PC-9 (cell line): ENCODE results near the gene CD302. TPM values are rescaled to one million over a fixed set of nuclear protein-coding genes. Genes with fewer than 3 reads are reported as not detected.

Source experiments
- BruUV-seq: library from RNA; stranded (reverse); fragments of 400-500 nt; replicated peaks from 2 replicates; lab custom pipeline; 2021; lab: Mats Ljungman, UMichigan
- CTCF ChIA-PET: fragments of 300-600 bp; sonication (Branson Sonifier 250); formaldehyde crosslinking; loops from one replicate; lab custom pipeline; 2022; ENCODE audit warnings: antibody characterized with exemption; lab: Charles Lee
- POLR2A ChIA-PET: fragments of 300-600 bp; sonication (Branson Sonifier 250); formaldehyde crosslinking; loops from one replicate; lab custom pipeline; 2022; ENCODE audit warnings: antibody characterized with exemption; ENCODE audit not compliant: unreplicated experiment; lab: Charles Lee
- DNase-seq, 2 experiments: peaks; one replicate each; pipeline versions ENCODE4 v3.0.0 to v3.0.0-alpha.2; 2015 to 2022; ENCODE audit warnings: mixed read lengths in 1 of 2
- H2AFZ ChIP-seq: fragments of 200-600 bp; sonication (generic); 2 replicates; pipeline ENCODE4 v1.8.1; 2017; ENCODE audit warnings: antibody characterized with exemption
- H3F3A ChIP-seq: fragments of 200-600 bp; sonication (generic); 2 replicates; pipeline ENCODE4 v1.8.1; 2017; ENCODE audit warnings: antibody characterized with exemption, mild to moderate bottlenecking, low read depth; ENCODE audit not compliant: insufficient read depth
- H3K27ac ChIP-seq: fragments of 200-600 bp; sonication (generic); 2 replicates; pipeline ENCODE4 v1.6.1; 2016; ENCODE audit warnings: mixed run types
- H3K27me3 ChIP-seq: fragments of 200-600 bp; sonication (generic); 2 replicates; pipeline ENCODE4 v1.6.1; 2016; ENCODE audit warnings: low read depth, mixed run types; ENCODE audit not compliant: insufficient read depth
- H3K36me3 ChIP-seq: fragments of 200-600 bp; sonication (generic); 2 replicates; pipeline ENCODE4 v1.6.1; 2016; ENCODE audit warnings: low read depth, mixed run types
- H3K4me1 ChIP-seq: fragments of 200-600 bp; sonication (generic); replicated peaks from 2 replicates; pipeline ENCODE4 v1.6.1; 2016; ENCODE audit warnings: mixed run types; ENCODE audit not compliant: insufficient read depth
- H3K4me2 ChIP-seq: fragments of 200-600 bp; sonication (generic); 2 replicates; pipeline ENCODE4 v1.6.1; 2017; ENCODE audit warnings: mixed run types
- H3K4me3 ChIP-seq: fragments of 200-600 bp; sonication (generic); 2 replicates; pipeline ENCODE4 v1.6.1; 2016; ENCODE audit warnings: mixed run types
- H3K79me2 ChIP-seq: fragments of 200-600 bp; sonication (generic); 2 replicates; pipeline ENCODE4 v1.6.1; 2017; ENCODE audit warnings: low read depth, mixed run types
- H3K9me2 ChIP-seq: fragments of 200-600 bp; sonication (generic); 2 replicates; pipeline ENCODE4 v1.8.1; 2017; ENCODE audit warnings: mild to moderate bottlenecking; ENCODE audit not compliant: insufficient read depth
- H3K9me3 ChIP-seq: fragments of 200-600 bp; sonication (generic); 2 replicates; pipeline ENCODE4 v1.8.1; 2016; ENCODE audit warnings: low read depth; ENCODE audit not compliant: insufficient read depth
- H4K20me1 ChIP-seq: fragments of 200-600 bp; sonication (generic); 2 replicates; pipeline ENCODE4 v1.8.1; 2017; ENCODE audit not compliant: insufficient read depth
- EZH2 ChIP-seq: fragments of 200-600 bp; sonication (generic); IDR thresholded peaks from 2 replicates; pipeline ENCODE4 v1.8.0; 2017; ENCODE audit warnings: antibody characterized with exemption, low read depth
- intact Hi-C: fragments of 100-400 bp; cut with micrococcal nuclease; formaldehyde crosslinking; loops from one replicate; pipeline ENCODE4 v1.10.0; 2022; ENCODE audit not compliant: unreplicated experiment
- total RNA-seq: library from RNA; stranded (reverse); gene quantifications from 2 replicates; pipeline ENCODE4 v1.2.3, GENCODE V29; 2021
- TF ChIP-seq, protein P1 (sequence below): fragments of 200-600 bp; sonication (generic); conservative IDR thresholded peaks from 2 replicates; pipeline ENCODE4 v1.6.1; 2017; ENCODE audit warnings: mixed run types, antibody characterized with exemption, mild to moderate bottlenecking, moderate library complexity

Gene CD302
- total RNA-seq, 1 experiment from 2014 or later: 2.6 TPM

- no peak for DNase-seq
- H3K4me2 ChIP-seq: no peak overlapping the region
- H3K4me1 ChIP-seq: no peaks in the 10 kb centered on the region
- peaks cover 14% of the 10 kb centered on the region for H3K36me3 ChIP-seq
- no peaks in the 10 kb centered on the region for H3K9me3 ChIP-seq
- no peaks in the 10 kb centered on the region for H3K27me3 ChIP-seq
- H2AFZ ChIP-seq: no peak overlapping the region
- peaks cover 99% of the 10 kb centered on the region for H3K79me2 ChIP-seq
- no peak overlapping the region for H3K4me3 ChIP-seq
- H3K9me2 ChIP-seq: no peaks in the 10 kb centered on the region
- H4K20me1 ChIP-seq: peaks cover 83% of the 10 kb centered on the region
- H3K27ac ChIP-seq: no peak overlapping the region
- intact Hi-C loops: no loop called here
- TF ChIP-seq, protein P1, sequence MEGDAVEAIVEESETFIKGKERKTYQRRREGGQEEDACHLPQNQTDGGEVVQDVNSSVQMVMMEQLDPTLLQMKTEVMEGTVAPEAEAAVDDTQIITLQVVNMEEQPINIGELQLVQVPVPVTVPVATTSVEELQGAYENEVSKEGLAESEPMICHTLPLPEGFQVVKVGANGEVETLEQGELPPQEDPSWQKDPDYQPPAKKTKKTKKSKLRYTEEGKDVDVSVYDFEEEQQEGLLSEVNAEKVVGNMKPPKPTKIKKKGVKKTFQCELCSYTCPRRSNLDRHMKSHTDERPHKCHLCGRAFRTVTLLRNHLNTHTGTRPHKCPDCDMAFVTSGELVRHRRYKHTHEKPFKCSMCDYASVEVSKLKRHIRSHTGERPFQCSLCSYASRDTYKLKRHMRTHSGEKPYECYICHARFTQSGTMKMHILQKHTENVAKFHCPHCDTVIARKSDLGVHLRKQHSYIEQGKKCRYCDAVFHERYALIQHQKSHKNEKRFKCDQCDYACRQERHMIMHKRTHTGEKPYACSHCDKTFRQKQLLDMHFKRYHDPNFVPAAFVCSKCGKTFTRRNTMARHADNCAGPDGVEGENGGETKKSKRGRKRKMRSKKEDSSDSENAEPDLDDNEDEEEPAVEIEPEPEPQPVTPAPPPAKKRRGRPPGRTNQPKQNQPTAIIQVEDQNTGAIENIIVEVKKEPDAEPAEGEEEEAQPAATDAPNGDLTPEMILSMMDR: no peak
- no peak for TF ChIP-seq EZH2
- ChIA-PET CTCF (no interaction called here), POLR2A (no interaction called here)
- no TSS peak for BruUV-seq
- H3F3A ChIP-seq: no peaks in the 10 kb centered on the region
These were observed 75.4 kb downstream of the CD302 start for GRCh38 chr2:159722580-159722979.

- TF ChIP-seq EZH2: no peak
- H3K36me3 ChIP-seq: peaks cover 32% of the 10 kb centered on the region
- H3K4me2 ChIP-seq: no peak overlapping the region
- DNase-seq: no peak
- H3K27me3 ChIP-seq: no peaks in the 10 kb centered on the region
- BruUV-seq: no TSS peak
- no peaks in the 10 kb centered on the region for H3F3A ChIP-seq
- CTCF ChIA-PET: no interaction called here
- H3K27ac ChIP-seq: no peak overlapping the region
- no peak overlapping the region for H2AFZ ChIP-seq
- H3K9me3 ChIP-seq: no peaks in the 10 kb centered on the region
- POLR2A ChIA-PET: no interaction called here
- peaks cover 3% of the 10 kb centered on the region for H3K4me1 ChIP-seq
- no peak overlapping the region for H3K4me3 ChIP-seq
- intact Hi-C loops: no loop called here
- no peaks in the 10 kb centered on the region for H3K9me2 ChIP-seq
- peaks cover 79% of the 10 kb centered on the region for H4K20me1 ChIP-seq
- H3K79me2 ChIP-seq: peaks cover 99% of the 10 kb centered on the region
These were observed 77.3 kb downstream of the CD302 start for GRCh38 chr2:159720676-159721075.

Other genes with a start within 250 kb of the CD302 start
- gene BAZ2B, start 181.7 kb downstream of the CD302 start, total RNA-seq: 28.0 and 34.9 TPM in 2 replicates
- 33.2 and 38.3 TPM in 2 replicates for gene MARCHF7, start 85.7 kb downstream of the CD302 start, total RNA-seq
- gene LY75, start 106.5 kb upstream of the CD302 start, total RNA-seq: 10.6 and 14.4 TPM in 2 replicates